ENCODE data around the gene PPFIA2.

DNA sequence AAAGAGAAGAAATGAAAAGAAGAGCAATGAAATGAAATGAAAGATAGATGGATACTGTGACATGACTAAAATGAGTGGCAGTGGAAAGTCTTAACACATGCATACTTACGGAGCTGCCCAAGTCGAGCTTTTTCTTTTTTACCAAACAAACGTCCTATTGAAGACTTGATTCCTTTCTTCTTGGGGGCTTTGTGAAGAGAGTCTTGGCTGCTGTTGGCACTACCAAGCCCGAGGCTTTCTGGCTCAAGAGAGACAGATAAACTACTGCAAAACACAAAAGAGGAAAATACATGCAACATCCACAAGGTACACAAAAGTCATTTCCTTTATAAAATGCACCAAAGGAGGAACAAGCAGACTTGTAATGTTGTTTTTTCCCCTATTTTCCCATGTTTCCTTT, 420.1 kb downstream of the PPFIA2 start:
- TF ChIP-seq, protein P1, sequence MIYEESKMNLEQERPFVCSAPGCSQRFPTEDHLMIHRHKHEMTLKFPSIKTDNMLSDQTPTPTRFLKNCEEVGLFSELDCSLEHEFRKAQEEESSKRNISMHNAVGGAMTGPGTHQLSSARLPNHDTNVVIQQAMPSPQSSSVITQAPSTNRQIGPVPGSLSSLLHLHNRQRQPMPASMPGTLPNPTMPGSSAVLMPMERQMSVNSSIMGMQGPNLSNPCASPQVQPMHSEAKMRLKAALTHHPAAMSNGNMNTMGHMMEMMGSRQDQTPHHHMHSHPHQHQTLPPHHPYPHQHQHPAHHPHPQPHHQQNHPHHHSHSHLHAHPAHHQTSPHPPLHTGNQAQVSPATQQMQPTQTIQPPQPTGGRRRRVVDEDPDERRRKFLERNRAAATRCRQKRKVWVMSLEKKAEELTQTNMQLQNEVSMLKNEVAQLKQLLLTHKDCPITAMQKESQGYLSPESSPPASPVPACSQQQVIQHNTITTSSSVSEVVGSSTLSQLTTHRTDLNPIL (CRISPR knock-in tag; IDR thresholded peaks at IDR 0.05; ENCODE audit: low read depth): no peak
- no peak for TF ChIP-seq ESRRG (CRISPR knock-in tag; IDR thresholded peaks at IDR 0.05)
- no peak for TF ChIP-seq CSDC2 (CRISPR knock-in tag; IDR thresholded peaks at IDR 0.05)
- no peak for TF ChIP-seq ZNF70 (CRISPR knock-in tag; IDR thresholded peaks at IDR 0.05)
- TF ChIP-seq, protein P2, sequence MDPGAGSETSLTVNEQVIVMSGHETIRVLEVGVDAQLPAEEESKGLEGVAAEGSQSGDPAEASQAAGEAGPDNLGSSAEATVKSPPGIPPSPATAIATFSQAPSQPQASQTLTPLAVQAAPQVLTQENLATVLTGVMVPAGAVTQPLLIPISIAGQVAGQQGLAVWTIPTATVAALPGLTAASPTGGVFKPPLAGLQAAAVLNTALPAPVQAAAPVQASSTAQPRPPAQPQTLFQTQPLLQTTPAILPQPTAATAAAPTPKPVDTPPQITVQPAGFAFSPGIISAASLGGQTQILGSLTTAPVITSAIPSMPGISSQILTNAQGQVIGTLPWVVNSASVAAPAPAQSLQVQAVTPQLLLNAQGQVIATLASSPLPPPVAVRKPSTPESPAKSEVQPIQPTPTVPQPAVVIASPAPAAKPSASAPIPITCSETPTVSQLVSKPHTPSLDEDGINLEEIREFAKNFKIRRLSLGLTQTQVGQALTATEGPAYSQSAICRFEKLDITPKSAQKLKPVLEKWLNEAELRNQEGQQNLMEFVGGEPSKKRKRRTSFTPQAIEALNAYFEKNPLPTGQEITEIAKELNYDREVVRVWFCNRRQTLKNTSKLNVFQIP (CRISPR knock-in tag; IDR thresholded peaks at IDR 0.05; ENCODE audit: borderline replicate concordance, low read depth): no peak
- TF ChIP-seq ZC3H10 (CRISPR knock-in tag; IDR thresholded peaks at IDR 0.05): no peak
